MM.1S (cell line): ENCODE measurements around the gene RALY.

ENCODE experiments used
- CTCF ChIP-seq: fragments of 300-600 bp; sonication (generic); IDR thresholded peaks from 2 replicates; pipeline ENCODE4 v1.5.1; 2016; ENCODE audit warnings: antibody characterized with exemption, low read length, mixed read lengths
- EZH2 ChIP-seq: fragments of 300-600 bp; sonication (generic); optimal IDR thresholded peaks from 2 replicates; pipeline ENCODE3; 2017; ENCODE audit warnings: low read depth, mild to moderate bottlenecking, antibody characterized with exemption, low read length, mixed read lengths

- no peak for TF ChIP-seq CTCF
- no peak for TF ChIP-seq EZH2
Observed at GRCh38 chr20:34024723-34025351, 31.1 kb downstream of the RALY start.
